PC-3 (cell line): ENCODE results near the gene SCN7A.

Source experiments
- EZH2 ChIP-seq: fragments of 300-600 bp; sonication (generic); IDR thresholded peaks from one replicate; pipeline ENCODE4 v1.6.1; 2017; ENCODE audit warnings: antibody characterized with exemption, mild to moderate bottlenecking, low read length; ENCODE audit not compliant: unreplicated experiment
- EZH2phosphoT487 ChIP-seq: fragments of 300-600 bp; sonication (generic); IDR thresholded peaks from 2 replicates; pipeline ENCODE4 v1.6.1; 2018; ENCODE audit warnings: mild to moderate bottlenecking, antibody characterized with exemption, low read length, borderline replicate concordance
- TF ChIP-seq, protein P1 (sequence below): fragments of 300-600 bp; sonication (generic); conservative IDR thresholded peaks from 2 replicates; pipeline ENCODE4 v1.5.1; 2017; ENCODE audit warnings: antibody characterized with exemption, low read depth, mild to moderate bottlenecking, low read length

DNA sequence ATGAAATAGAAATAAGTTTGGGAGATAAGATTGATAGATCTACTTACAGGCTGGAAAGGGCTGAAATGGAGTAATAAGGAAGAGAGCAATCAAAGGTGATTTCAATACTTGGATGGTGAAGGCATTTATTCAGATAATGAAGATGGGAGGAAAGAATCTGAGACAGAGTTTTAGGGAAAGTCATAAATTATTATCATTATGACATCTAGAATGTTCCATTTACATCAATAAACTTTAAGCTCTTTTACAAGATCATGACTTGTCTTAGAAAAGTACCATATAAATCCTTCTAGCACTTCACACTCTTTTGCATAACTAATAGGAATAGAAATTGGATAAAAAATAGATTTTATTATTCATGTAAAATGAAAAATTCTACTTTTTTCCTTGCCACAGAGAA is 120.5 kb downstream of the SCN7A start:
- TF ChIP-seq, protein P1, sequence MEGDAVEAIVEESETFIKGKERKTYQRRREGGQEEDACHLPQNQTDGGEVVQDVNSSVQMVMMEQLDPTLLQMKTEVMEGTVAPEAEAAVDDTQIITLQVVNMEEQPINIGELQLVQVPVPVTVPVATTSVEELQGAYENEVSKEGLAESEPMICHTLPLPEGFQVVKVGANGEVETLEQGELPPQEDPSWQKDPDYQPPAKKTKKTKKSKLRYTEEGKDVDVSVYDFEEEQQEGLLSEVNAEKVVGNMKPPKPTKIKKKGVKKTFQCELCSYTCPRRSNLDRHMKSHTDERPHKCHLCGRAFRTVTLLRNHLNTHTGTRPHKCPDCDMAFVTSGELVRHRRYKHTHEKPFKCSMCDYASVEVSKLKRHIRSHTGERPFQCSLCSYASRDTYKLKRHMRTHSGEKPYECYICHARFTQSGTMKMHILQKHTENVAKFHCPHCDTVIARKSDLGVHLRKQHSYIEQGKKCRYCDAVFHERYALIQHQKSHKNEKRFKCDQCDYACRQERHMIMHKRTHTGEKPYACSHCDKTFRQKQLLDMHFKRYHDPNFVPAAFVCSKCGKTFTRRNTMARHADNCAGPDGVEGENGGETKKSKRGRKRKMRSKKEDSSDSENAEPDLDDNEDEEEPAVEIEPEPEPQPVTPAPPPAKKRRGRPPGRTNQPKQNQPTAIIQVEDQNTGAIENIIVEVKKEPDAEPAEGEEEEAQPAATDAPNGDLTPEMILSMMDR: no peak
- TF ChIP-seq EZH2 (no peak), EZH2phosphoT487 (no peak)
